GM12878 (cell line): ENCODE data around the gene LEKR1. TPM values are rescaled to one million over a fixed set of nuclear protein-coding genes. Genes with fewer than 3 reads are reported as not detected.
A peak's percentile ranks its signal among the peaks of the same experiment; 100 is the strongest.

Experiments
- CBFB ChIP-seq: IDR thresholded peaks from 2 replicates; pipeline ENCODE4 v1.6.1; 2016; ENCODE audit warnings: antibody characterized with exemption, low read depth
- CBX5 ChIP-seq: sonication (generic); IDR thresholded peaks from 2 replicates; pipeline ENCODE4 v1.6.1; 2016; ENCODE audit warnings: low read depth, moderate library complexity, mild to moderate bottlenecking, inconsistent platforms
- CEBPZ ChIP-seq: fragments of 150-350 bp; IDR thresholded peaks from 2 replicates; pipeline ENCODE4 v1.6.1; 2016; ENCODE audit warnings: low read depth, low read length
- CREM ChIP-seq: IDR thresholded peaks from 2 replicates; pipeline ENCODE4 v1.6.1; 2014; ENCODE audit warnings: antibody characterized with exemption, low read depth
- EZH2 ChIP-seq: IDR thresholded peaks from 2 replicates; pipeline ENCODE4 v1.6.1; 2012; ENCODE audit warnings: low read depth, mild to moderate bottlenecking, control low read depth, inconsistent platforms, low read length, borderline replicate concordance; ENCODE audit not compliant: control insufficient read depth
- FOXM1 ChIP-seq: IDR thresholded peaks from 2 replicates; pipeline ENCODE4 v1.6.1; 2012; ENCODE audit warnings: low read depth, mild to moderate bottlenecking, inconsistent platforms, low read length, moderate library complexity
- GATAD2B ChIP-seq: fragments of 450-650 bp; conservative IDR thresholded peaks from 2 replicates; pipeline ENCODE4 v1.6.1; 2017; ENCODE audit warnings: low read depth, mild to moderate bottlenecking, moderate library complexity
- HDGF ChIP-seq: fragments of 450-650 bp; IDR thresholded peaks from 2 replicates; pipeline ENCODE4 v1.6.1; 2016; ENCODE audit warnings: antibody characterized with exemption
- KDM1A ChIP-seq: fragments of 200-600 bp; sonication (generic); IDR thresholded peaks from 2 replicates; pipeline ENCODE4 v1.6.1; 2016; ENCODE audit warnings: borderline replicate concordance
- MEF2A ChIP-seq: IDR thresholded peaks from 2 replicates; pipeline ENCODE4 v1.6.1; 2011; ENCODE audit warnings: low read depth, mild to moderate bottlenecking, low read length, moderate library complexity; ENCODE audit not compliant: insufficient read depth
- MTA3 ChIP-seq: IDR thresholded peaks from 2 replicates; pipeline ENCODE4 v1.6.1; 2012; ENCODE audit warnings: low read length, inconsistent platforms, borderline replicate concordance
- NBN ChIP-seq: fragments of 450-650 bp; IDR thresholded peaks from 2 replicates; pipeline ENCODE4 v1.6.1; 2016
- NRF1 ChIP-seq: conservative IDR thresholded peaks from 2 replicates; pipeline ENCODE4 v1.6.1; 2011; ENCODE audit warnings: mild to moderate bottlenecking, low read depth, low read length, improper control_type of control experiment
- POLR2AphosphoS5 ChIP-seq: IDR thresholded peaks from 2 replicates; pipeline ENCODE4 v1.6.1; 2011; ENCODE audit warnings: mild to moderate bottlenecking, low read length, inconsistent platforms
- POU2F2 ChIP-seq: IDR thresholded peaks from 3 replicates; pipeline ENCODE4 v1.6.1; 2011; ENCODE audit warnings: low read depth, mild to moderate bottlenecking, low read length, borderline replicate concordance
- RBBP5 ChIP-seq: fragments of 200-600 bp; sonication (generic); conservative IDR thresholded peaks from 2 replicates; pipeline ENCODE4 v1.6.1; 2016
- SIN3A ChIP-seq: IDR thresholded peaks from 2 replicates; pipeline ENCODE4 v1.6.1; 2012; ENCODE audit warnings: low read depth, low read length, improper control_type of control experiment
- SMARCA5 ChIP-seq: fragments of 450-650 bp; IDR thresholded peaks from 2 replicates; pipeline ENCODE4 v1.6.1; 2017; ENCODE audit warnings: mild to moderate bottlenecking
- SPI1 ChIP-seq: IDR thresholded peaks from 2 replicates; pipeline ENCODE4 v1.6.1; 2011; ENCODE audit warnings: low read depth, mild to moderate bottlenecking, low read length, moderate library complexity, borderline replicate concordance; ENCODE audit not compliant: insufficient read depth
- TBL1XR1 ChIP-seq: IDR thresholded peaks from 2 replicates; pipeline ENCODE4 v1.6.1; 2012; ENCODE audit warnings: low read depth, low read length, improper control_type of control experiment
- TCF12 ChIP-seq: IDR thresholded peaks from 2 replicates; pipeline ENCODE4 v1.6.1; 2011; ENCODE audit warnings: low read depth, mild to moderate bottlenecking, low read length
- TCF3 ChIP-seq: IDR thresholded peaks from 2 replicates; pipeline ENCODE4 v1.6.1; 2012; ENCODE audit warnings: low read depth, mild to moderate bottlenecking, low read length, borderline replicate concordance; ENCODE audit not compliant: insufficient read depth
- ZBED1 ChIP-seq: IDR thresholded peaks from 2 replicates; pipeline ENCODE4 v1.6.1; 2016; ENCODE audit warnings: borderline replicate concordance
- ZNF622 ChIP-seq: fragments of 450-650 bp; IDR thresholded peaks from 2 replicates; pipeline ENCODE4 v1.6.1; 2017; ENCODE audit warnings: mild to moderate bottlenecking, inconsistent platforms
- polyA plus RNA-seq, 11 experiments: library from polyadenylated mRNA; depleted of rRNA in 4 of 11; unstranded in 6 of 11; stranded (reverse) in 5 of 11; fragments of >200 nt; fragmentation: Nextera tagmentation in 4 of 11; fragmentation: Illumina TruSeq in 1 of 11; extraction: Ambion mirVana in 4 of 11; extraction: Trizol in 1 of 11; gene quantifications; 1 replicate in 1 of 11; 2 replicates in 10 of 11; pipeline versions ENCODE4 v1.2.1 to v1.2.3, GENCODE V29; 2011 to 2016; ENCODE audit warnings: inconsistent platforms in 2 of 11, missing spikeins in 2 of 11, low read depth in 1 of 11
- total RNA-seq, 4 experiments: library from RNA; depleted of rRNA in 3 of 4; stranded (reverse); fragments of >200 nt in 3 of 4; fragmentation: Illumina TruSeq in 1 of 4; extraction: Trizol in 1 of 4; gene quantifications; 2 replicates each; pipeline versions ENCODE4 v1.2.1 to v1.2.3, GENCODE V29; 2013 to 2021
- TF ChIP-seq, protein P1 (sequence below), 3 experiments: IDR thresholded peaks in 2 of 3; conservative IDR thresholded peaks in 1 of 3; 2 replicates each; pipeline ENCODE4 v1.5.1; 2011; ENCODE audit warnings: low read depth in 3 of 3, low read length in 3 of 3, mild to moderate bottlenecking in 3 of 3, control low read depth in 2 of 3, moderate library complexity in 2 of 3, inconsistent platforms in 1 of 3, mixed read lengths in 1 of 3; ENCODE audit not compliant: control insufficient read depth in 2 of 3, insufficient read depth in 1 of 3; ENCODE audit errors: extremely low read depth in 1 of 3
- TF ChIP-seq, protein P2 (sequence below): fragments of 450-650 bp; conservative IDR thresholded peaks from 2 replicates; pipeline ENCODE4 v1.6.1; 2017; ENCODE audit warnings: mild to moderate bottlenecking, moderate library complexity

The LEKR1 gene
- total and polyA plus RNA-seq, 10 of the 15 experiments (the other 5 are each of a cell fraction or from before 2014, with no cell fraction given) = 0.48 to 3.2 (median 1.3) TPM

DNA sequence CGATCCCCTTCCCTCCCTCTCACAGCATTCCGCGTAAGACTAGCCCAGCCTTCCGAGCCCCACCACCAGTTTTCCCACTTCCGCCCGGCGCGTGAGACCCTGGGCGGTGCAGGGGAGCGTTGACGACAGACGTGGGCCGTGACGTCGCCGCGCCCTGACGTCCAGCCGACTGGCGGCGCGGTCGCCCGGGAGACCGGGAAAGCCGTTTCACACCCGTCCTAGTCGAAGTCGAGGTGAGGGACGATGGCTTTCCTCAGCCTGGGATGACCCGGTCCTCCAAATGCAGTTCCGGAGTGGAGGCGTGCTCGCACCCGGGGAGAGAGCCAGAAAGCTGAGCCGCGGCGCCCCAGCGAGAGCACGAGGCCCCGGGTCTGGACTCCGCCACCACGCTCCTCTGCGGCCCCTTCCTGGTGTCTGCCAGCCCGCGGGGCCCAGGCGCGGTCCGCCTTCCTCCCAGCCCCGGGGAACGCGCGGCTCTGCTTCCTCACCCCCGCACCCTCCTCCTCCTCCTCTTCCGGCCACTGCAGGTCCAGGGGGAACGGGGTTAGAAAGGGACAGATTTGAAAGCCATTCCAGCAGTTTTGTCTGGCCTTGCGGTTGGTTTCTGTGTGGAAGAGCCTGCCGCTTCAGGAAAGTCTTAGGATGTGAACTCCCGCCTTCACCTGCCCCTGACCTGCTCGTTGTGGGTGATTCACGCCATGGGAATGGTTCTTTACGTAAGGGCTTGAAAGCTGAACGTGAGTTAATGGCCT lies at the start of gene LEKR1 (continued):
- TF ChIP-seq CEBPZ (no peak), TBL1XR1 (no peak), SIN3A (peak; percentile 57), TCF12 (no peak), ZNF622 (no peak), GATAD2B (peak; percentile 85), MEF2A (no peak), SPI1 (peak; percentile 79), CBX5 (no peak), CREM (peak; percentile 97), SMARCA5 (peak; percentile 35; the same call in 1 of the 2 replicates), NBN (no peak; the same call in none of the 2 replicates), RBBP5 (no peak), FOXM1 (no peak), NRF1 (no peak), ZBED1 (no peak), TCF3 (no peak), POLR2AphosphoS5 (peak; percentile 50; the same call in 1 of the 2 replicates), HDGF (peak; percentile 94), KDM1A (no peak), MTA3 (no peak), EZH2 (no peak), CBFB (no peak), POU2F2 (no peak)
- TF ChIP-seq, protein P1, sequence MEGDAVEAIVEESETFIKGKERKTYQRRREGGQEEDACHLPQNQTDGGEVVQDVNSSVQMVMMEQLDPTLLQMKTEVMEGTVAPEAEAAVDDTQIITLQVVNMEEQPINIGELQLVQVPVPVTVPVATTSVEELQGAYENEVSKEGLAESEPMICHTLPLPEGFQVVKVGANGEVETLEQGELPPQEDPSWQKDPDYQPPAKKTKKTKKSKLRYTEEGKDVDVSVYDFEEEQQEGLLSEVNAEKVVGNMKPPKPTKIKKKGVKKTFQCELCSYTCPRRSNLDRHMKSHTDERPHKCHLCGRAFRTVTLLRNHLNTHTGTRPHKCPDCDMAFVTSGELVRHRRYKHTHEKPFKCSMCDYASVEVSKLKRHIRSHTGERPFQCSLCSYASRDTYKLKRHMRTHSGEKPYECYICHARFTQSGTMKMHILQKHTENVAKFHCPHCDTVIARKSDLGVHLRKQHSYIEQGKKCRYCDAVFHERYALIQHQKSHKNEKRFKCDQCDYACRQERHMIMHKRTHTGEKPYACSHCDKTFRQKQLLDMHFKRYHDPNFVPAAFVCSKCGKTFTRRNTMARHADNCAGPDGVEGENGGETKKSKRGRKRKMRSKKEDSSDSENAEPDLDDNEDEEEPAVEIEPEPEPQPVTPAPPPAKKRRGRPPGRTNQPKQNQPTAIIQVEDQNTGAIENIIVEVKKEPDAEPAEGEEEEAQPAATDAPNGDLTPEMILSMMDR (IDR thresholded peaks at IDR 0.05 in 2 of 3, conservative IDR thresholded peaks at IDR 0.05 in 1 of 3; ENCODE audit: control insufficient read depth in 2 of 3, extremely low read depth in 1 of 3, insufficient read depth in 1 of 3, low read depth in 3 of 3, low read length in 3 of 3) = no peak
- TF ChIP-seq, protein P2, sequence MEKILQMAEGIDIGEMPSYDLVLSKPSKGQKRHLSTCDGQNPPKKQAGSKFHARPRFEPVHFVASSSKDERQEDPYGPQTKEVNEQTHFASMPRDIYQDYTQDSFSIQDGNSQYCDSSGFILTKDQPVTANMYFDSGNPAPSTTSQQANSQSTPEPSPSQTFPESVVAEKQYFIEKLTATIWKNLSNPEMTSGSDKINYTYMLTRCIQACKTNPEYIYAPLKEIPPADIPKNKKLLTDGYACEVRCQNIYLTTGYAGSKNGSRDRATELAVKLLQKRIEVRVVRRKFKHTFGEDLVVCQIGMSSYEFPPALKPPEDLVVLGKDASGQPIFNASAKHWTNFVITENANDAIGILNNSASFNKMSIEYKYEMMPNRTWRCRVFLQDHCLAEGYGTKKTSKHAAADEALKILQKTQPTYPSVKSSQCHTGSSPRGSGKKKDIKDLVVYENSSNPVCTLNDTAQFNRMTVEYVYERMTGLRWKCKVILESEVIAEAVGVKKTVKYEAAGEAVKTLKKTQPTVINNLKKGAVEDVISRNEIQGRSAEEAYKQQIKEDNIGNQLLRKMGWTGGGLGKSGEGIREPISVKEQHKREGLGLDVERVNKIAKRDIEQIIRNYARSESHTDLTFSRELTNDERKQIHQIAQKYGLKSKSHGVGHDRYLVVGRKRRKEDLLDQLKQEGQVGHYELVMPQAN = peak; percentile 82
